HT1080 (cell line): ENCODE measurements around the gene RLF. TPM values are rescaled to one million over a fixed set of nuclear protein-coding genes. Genes with fewer than 3 reads are reported as not detected.
"Not testable (repeated sequence)": the region's sequence is repeated elsewhere in the genome, so short reads cannot be mapped to it uniquely, and the experiment has no call there.

ENCODE experiments used
- DNase-seq: peaks from one replicate; pipeline ENCODE4 v3.0.0-alpha.2; 2015; ENCODE audit warnings: low read depth
- total RNA-seq: library from RNA; depleted of rRNA; stranded (reverse); fragments of >200 nt; shearing (Covaris generic); gene quantifications from 2 replicates; pipeline ENCODE4 v1.2.3, GENCODE V29; 2014

Gene RLF
- total RNA-seq, 1 experiment from 2014 or later: 10.7 TPM

- no peak for DNase-seq
Measured at GRCh38 chr1:40171036-40171435, 9.8 kb downstream of the RLF start.

- no peak for DNase-seq
Measured at GRCh38 chr1:40174788-40175187, 13.6 kb downstream of the RLF start.

GRCh38 chr1:40176989-40177388 lies 15.8 kb downstream of the RLF start:
- DNase-seq: not testable (repeated sequence)

GRCh38 chr1:40178200-40178599 lies 17.0 kb downstream of the RLF start:
- DNase-seq: no peak

- no peak for DNase-seq
Measured at GRCh38 chr1:40179496-40180089, 18.4 kb downstream of the RLF start.

GRCh38 chr1:40183055-40183710 lies 22.0 kb downstream of the RLF start:
- no peak for DNase-seq

GRCh38 chr1:40184193-40184592 lies 23.0 kb downstream of the RLF start:
- DNase-seq: no peak

GRCh38 chr1:40185951-40186864 lies 25.0 kb downstream of the RLF start:
- DNase-seq: peak; percentile 5

- DNase-seq: no peak
Measured at GRCh38 chr1:40187399-40187798, 26.2 kb downstream of the RLF start.

- not testable (repeated sequence) for DNase-seq
Measured at GRCh38 chr1:40194639-40195038, 33.5 kb downstream of the RLF start.

- DNase-seq: no peak
Measured at GRCh38 chr1:40197656-40198055, 36.5 kb downstream of the RLF start.

GRCh38 chr1:40199126-40199525 lies 37.9 kb downstream of the RLF start:
- no peak for DNase-seq

- no peak for DNase-seq
Measured at GRCh38 chr1:40204856-40205255, 43.7 kb downstream of the RLF start.

- DNase-seq: no peak
Measured at GRCh38 chr1:40210511-40211204, 49.5 kb downstream of the RLF start.

GRCh38 chr1:40218333-40218732 lies 57.1 kb downstream of the RLF start:
- no peak for DNase-seq

- DNase-seq: not testable (repeated sequence)
Measured at GRCh38 chr1:40221471-40221905, 60.3 kb downstream of the RLF start.

- no peak for DNase-seq
Measured at GRCh38 chr1:40221977-40222772, 61.0 kb downstream of the RLF start.

- no peak for DNase-seq
Measured at GRCh38 chr1:40224040-40224439, 62.9 kb downstream of the RLF start.

GRCh38 chr1:40226192-40226591 lies 65.0 kb downstream of the RLF start:
- DNase-seq: no peak

- DNase-seq: no peak
Measured at GRCh38 chr1:40232444-40232843, 71.3 kb downstream of the RLF start.

GRCh38 chr1:40239626-40240025 lies 78.4 kb downstream of the RLF start:
- no peak for DNase-seq
